ENCODE measurements around the gene CDK13.

DNA sequence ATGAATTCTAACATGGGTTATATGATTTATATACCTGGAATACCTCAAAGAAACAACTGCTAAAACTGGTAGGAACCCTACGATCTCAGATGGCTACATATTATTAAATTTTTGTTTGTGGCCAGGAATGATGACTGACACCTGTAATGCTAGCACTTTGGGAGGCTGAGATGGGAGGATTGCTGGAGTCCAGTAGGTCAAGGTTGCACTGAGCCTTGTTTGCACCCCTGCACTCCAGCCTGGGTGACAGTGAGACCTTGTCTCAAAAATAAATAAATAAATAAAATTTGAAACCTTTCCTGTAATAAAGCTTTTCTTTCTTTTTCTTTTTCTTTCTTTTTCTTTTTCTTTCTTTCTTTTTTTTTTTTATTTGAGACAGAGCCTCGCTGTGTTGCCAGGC lies 123.2 kb downstream of the CDK13 start:
- TF ChIP-seq, protein P1, sequence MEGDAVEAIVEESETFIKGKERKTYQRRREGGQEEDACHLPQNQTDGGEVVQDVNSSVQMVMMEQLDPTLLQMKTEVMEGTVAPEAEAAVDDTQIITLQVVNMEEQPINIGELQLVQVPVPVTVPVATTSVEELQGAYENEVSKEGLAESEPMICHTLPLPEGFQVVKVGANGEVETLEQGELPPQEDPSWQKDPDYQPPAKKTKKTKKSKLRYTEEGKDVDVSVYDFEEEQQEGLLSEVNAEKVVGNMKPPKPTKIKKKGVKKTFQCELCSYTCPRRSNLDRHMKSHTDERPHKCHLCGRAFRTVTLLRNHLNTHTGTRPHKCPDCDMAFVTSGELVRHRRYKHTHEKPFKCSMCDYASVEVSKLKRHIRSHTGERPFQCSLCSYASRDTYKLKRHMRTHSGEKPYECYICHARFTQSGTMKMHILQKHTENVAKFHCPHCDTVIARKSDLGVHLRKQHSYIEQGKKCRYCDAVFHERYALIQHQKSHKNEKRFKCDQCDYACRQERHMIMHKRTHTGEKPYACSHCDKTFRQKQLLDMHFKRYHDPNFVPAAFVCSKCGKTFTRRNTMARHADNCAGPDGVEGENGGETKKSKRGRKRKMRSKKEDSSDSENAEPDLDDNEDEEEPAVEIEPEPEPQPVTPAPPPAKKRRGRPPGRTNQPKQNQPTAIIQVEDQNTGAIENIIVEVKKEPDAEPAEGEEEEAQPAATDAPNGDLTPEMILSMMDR (IDR thresholded peaks at IDR 0.05), result no peak
- no peak for TF ChIP-seq POLR2A (IDR thresholded peaks at IDR 0.05; ENCODE audit: low read depth)
